OCI-LY3 (cell line): ENCODE results near the gene MGP.

Source experiments
- H2AFZ ChIP-seq: fragments of 200-600, 300-600 bp; shearing (Covaris generic); 2 replicates; pipeline ENCODE4 v1.6.0; 2014; ENCODE audit warnings: antibody characterized with exemption, low read depth, low read length
- H3K27ac ChIP-seq: fragments of 200-600, 300-600 bp; sonication (generic); 2 replicates; pipeline ENCODE4 v1.5.1; 2014; ENCODE audit warnings: mild to moderate bottlenecking, low read length, moderate library complexity, mixed read lengths
- H3K27me3 ChIP-seq: fragments of 200-600, 300-600 bp; sonication (generic); 2 replicates; pipeline ENCODE4 v1.6.1; 2014; ENCODE audit warnings: low read depth, low read length, mixed read lengths
- H3K36me3 ChIP-seq: fragments of 200-600, 300-600 bp; sonication (generic); replicated peaks from 2 replicates; pipeline ENCODE3; 2014; ENCODE audit warnings: low read depth, low read length, mixed read lengths
- H3K4me1 ChIP-seq: fragments of 300-600, 200-600 bp; sonication (generic); 2 replicates; pipeline ENCODE4 v1.6.1; 2014; ENCODE audit warnings: low read length, mixed read lengths
- H3K4me2 ChIP-seq: fragments of 200-600, 300-600 bp; sonication (generic); 2 replicates; pipeline ENCODE4 v1.6.1; 2014; ENCODE audit warnings: low read length, mixed read lengths
- H3K4me3 ChIP-seq: fragments of 300-600, 200-600 bp; sonication (generic); 2 replicates; pipeline ENCODE4 v1.5.1; 2014; ENCODE audit warnings: antibody characterized with exemption, mild to moderate bottlenecking, low read length, moderate library complexity
- H3K79me2 ChIP-seq: fragments of 300-600, 200-600 bp; shearing (Covaris generic); 2 replicates; pipeline ENCODE4 v1.6.1; 2014; ENCODE audit warnings: mild to moderate bottlenecking, low read length, mixed read lengths
- H3K9ac ChIP-seq: fragments of 300-600, 200-600 bp; shearing (Covaris generic); 2 replicates; pipeline ENCODE4 v1.6.0; 2014; ENCODE audit warnings: mild to moderate bottlenecking, low read length, moderate library complexity
- H3K9me3 ChIP-seq: fragments of 200-600, 300-600 bp; shearing (Covaris generic); 2 replicates; pipeline ENCODE4 v1.6.1; 2014; ENCODE audit warnings: low read length, mixed read lengths; ENCODE audit not compliant: insufficient read depth
- H4K20me1 ChIP-seq: fragments of 200-600, 300-600 bp; sonication (generic); 2 replicates; pipeline ENCODE4 v1.6.1; 2016; ENCODE audit warnings: low read length, mixed read lengths; ENCODE audit not compliant: insufficient read depth
- CTCF ChIP-seq: fragments of 200-600, 300-600 bp; sonication (generic); IDR thresholded peaks from 2 replicates; pipeline ENCODE4 v1.5.1; 2014; ENCODE audit warnings: antibody characterized with exemption, low read length, low read depth
- EZH2phosphoT487 ChIP-seq: fragments of 200-600 bp; shearing (Covaris generic); IDR thresholded peaks from 2 replicates; pipeline ENCODE4 v1.6.1; 2018; ENCODE audit warnings: antibody characterized with exemption, mixed run types, low read depth

The MGP gene

DNA sequence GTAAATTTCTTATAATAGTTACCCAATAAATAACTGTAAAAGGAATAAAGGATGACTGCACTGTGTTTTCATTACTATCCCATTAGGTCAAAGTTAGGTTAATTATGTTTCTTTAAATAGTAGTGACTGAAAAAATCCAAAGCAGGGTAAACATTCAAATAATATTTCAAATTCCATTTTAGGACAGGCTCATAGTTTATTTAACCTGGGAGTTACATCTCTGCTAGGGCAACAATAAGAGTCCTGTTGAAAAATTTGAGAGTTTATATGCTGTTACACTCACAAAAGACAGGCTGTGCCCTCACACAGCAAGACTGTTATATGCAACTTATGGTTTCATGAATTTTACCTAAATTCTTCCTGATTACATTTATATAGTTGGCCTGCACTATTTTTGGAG, 44.6 kb upstream of the MGP start:
- peaks cover 15% of the 10 kb centered on the region for H3K36me3 ChIP-seq
- H3K4me2 ChIP-seq, result no peak overlapping the region
- no peak overlapping the region for H3K4me3 ChIP-seq
- no peaks in the 10 kb centered on the region for H4K20me1 ChIP-seq
- H3K9me3 ChIP-seq, result no peaks in the 10 kb centered on the region
- H3K27me3 ChIP-seq, result no peaks in the 10 kb centered on the region
- H3K27ac ChIP-seq, result no peak overlapping the region
- H3K79me2 ChIP-seq, result no peaks in the 10 kb centered on the region
- TF ChIP-seq EZH2phosphoT487, result no peak
- 0 out of 2 replicates have a peak, but pooled peaks have one; percentile 7 for TF ChIP-seq CTCF
- no peak overlapping the region for H3K9ac ChIP-seq
- peaks cover 14% of the 10 kb centered on the region for H3K4me1 ChIP-seq
- no peak overlapping the region for H2AFZ ChIP-seq

GRCh38 chr12:14928931-14929330, 43.3 kb upstream of the MGP start:
- H3K9me3 ChIP-seq, result no peaks in the 10 kb centered on the region
- H2AFZ ChIP-seq, result no peak overlapping the region
- no peaks in the 10 kb centered on the region for H3K79me2 ChIP-seq
- TF ChIP-seq CTCF (no peak), EZH2phosphoT487 (no peak)
- H3K4me2 ChIP-seq, result no peak overlapping the region
- H3K27ac ChIP-seq, result no peak overlapping the region
- H3K4me3 ChIP-seq, result no peak overlapping the region
- H4K20me1 ChIP-seq, result no peaks in the 10 kb centered on the region
- peaks cover 14% of the 10 kb centered on the region for H3K4me1 ChIP-seq
- H3K36me3 ChIP-seq, result peaks cover 8% of the 10 kb centered on the region
- H3K27me3 ChIP-seq, result no peaks in the 10 kb centered on the region
- H3K9ac ChIP-seq, result no peak overlapping the region

GRCh38 chr12:14927267-14927666, 41.6 kb upstream of the MGP start:
- Histone ChIP-seq H3K9me3 (no peaks in the 10 kb centered on the region), H3K4me1 (peaks cover 14% of the 10 kb centered on the region), H3K4me2 (peak overlapping the region; percentile 32; the same call in 1 of the 2 replicates), H3K9ac (no peak overlapping the region), H3K4me3 (no peak overlapping the region), H3K27ac (no peak overlapping the region), H3K27me3 (no peaks in the 10 kb centered on the region), H2AFZ (no peak overlapping the region), H3K79me2 (no peaks in the 10 kb centered on the region), H3K36me3 (peaks cover 6% of the 10 kb centered on the region), H4K20me1 (no peaks in the 10 kb centered on the region)
- TF ChIP-seq CTCF, result no peak
- no peak for TF ChIP-seq EZH2phosphoT487

DNA sequence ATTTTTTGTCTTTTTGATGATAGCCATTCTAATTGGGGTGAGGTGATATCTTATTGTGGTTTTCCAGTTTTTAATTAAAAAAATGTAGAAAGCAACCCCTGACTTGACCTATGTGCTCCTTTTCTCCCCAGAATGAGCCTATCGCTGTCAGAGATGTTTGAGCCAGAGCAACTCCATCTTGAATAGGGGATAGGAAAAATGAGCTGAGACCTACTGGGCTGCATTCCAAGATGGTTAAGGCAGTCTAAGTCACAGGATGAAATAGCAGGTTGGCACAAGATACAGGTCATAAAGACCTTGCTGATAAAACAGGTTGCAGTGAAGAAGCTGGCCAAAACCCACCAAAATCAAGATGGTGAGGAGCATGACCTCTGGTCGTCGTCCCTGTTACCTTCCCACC, 38.9 kb upstream of the MGP start:
- TF ChIP-seq EZH2phosphoT487, result no peak
- TF ChIP-seq CTCF, result no peak
- no peak overlapping the region for H3K27ac ChIP-seq
- no peaks in the 10 kb centered on the region for H3K9me3 ChIP-seq
- no peak overlapping the region for H3K4me3 ChIP-seq
- H3K9ac ChIP-seq, result no peak overlapping the region
- no peaks in the 10 kb centered on the region for H3K27me3 ChIP-seq
- no peak overlapping the region for H3K4me2 ChIP-seq
- no peaks in the 10 kb centered on the region for H3K36me3 ChIP-seq
- H3K79me2 ChIP-seq, result no peaks in the 10 kb centered on the region
- no peak overlapping the region for H2AFZ ChIP-seq
- no peaks in the 10 kb centered on the region for H4K20me1 ChIP-seq
- peaks cover 14% of the 10 kb centered on the region for H3K4me1 ChIP-seq
